ENCODE results near the gene SLC38A3.
"Not testable (repeated sequence)": the region's sequence is repeated elsewhere in the genome, so short reads cannot be mapped to it uniquely, and the experiment has no call there.

SLC38A3 gene

GRCh38 chr3:50210176-50210509 is 5.1 kb downstream of the SLC38A3 start:
- DNase-seq (ENCODE audit: low read depth in 1 of 2, low spot score in 1 of 2) = no peak

DNA sequence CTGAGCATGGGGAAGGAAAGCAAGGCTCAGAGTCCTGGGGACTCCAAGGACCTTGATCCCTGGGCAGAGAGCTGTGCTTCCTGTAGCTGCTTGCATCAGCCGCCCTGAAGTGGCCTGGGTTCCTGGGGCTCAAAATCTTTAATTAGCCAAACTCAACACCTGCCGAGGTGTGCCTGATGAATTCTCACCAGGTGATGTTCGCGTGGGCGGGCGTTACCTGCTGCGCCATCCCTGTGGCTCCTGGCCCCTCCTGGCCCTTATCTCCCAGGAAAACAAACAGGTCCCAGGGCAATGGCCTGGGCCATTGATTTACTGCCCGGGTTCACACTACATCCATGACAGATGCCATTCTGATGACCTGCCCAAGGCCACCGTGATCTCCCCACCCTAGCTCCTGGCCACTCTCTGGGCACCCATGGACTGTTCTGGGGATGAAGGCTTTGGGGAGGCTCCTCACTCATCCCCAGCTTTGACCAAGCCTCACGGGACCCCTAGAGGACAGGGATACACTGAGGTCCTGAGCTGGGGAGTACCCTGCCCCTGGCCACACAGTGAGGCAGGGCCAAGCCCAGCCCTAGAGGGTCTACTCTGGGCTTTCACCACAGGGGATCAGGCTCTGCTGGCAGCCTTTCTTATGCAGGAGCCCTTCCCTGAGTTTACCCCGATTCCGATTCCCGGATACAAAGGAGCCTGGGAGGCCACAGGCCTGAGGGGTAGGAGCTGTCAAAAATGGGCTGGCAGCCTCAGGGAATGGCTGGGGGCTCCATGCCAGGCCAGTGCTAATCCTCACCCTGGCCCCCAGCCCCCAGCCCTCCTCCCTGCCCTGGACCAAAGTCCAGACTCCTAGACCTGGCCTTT is 5.7 kb downstream of the SLC38A3 start:
- DNase-seq (ENCODE audit: low read depth in 1 of 2, low spot score in 1 of 2) = no peak

GRCh38 chr3:50211368-50211717 is 6.3 kb downstream of the SLC38A3 start:
- DNase-seq (ENCODE audit: low read depth in 1 of 2, low spot score in 1 of 2) = not testable (repeated sequence)

DNA sequence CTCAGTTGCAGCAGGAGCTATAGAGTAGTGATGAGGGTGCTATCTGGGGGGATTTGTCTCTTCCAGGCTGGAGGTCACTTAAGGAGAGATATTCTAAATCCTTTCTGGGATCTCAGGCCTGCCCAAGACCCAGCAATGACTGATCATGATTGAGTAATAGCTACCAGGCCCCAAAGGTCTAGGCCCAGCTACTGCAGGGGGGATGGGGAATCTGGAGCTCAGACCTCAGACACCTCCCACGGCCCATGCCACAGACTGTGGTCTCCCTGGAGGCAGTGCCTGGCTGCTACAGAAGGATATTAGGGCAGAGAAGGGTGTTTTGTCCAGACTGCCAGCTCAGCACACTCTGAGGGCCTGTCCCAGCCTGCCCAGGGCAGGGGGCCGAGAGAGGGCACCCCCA is 6.9 kb downstream of the SLC38A3 start:
- no peak for DNase-seq (ENCODE audit: low read depth in 1 of 2, low spot score in 1 of 2)

- DNase-seq (ENCODE audit: low read depth in 1 of 2, low spot score in 1 of 2) = no peak
These were observed 7.4 kb downstream of the SLC38A3 start for GRCh38 chr3:50212502-50212901.

DNA sequence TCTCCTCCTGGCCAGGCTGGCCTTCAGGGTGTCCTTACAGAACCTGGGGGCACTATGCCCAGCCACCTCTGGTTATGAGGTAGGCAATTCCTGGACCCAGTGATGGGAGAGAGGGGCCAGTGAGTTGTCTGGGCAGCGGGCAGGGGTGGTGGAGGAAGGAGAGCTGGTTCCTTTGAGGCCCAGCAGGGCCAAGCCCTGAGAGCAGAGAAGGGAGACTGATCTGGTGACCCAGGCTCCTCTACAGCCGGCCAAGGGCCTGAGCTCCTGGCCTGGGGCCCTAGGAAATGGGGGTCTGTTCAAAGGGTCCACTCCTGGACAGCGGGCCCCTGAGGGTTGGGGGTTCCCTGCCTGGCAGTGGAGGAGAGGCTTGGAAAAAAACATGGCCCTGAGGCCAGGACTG is 7.9 kb downstream of the SLC38A3 start:
- DNase-seq (ENCODE audit: low read depth in 1 of 2, low spot score in 1 of 2) = no peak

DNA sequence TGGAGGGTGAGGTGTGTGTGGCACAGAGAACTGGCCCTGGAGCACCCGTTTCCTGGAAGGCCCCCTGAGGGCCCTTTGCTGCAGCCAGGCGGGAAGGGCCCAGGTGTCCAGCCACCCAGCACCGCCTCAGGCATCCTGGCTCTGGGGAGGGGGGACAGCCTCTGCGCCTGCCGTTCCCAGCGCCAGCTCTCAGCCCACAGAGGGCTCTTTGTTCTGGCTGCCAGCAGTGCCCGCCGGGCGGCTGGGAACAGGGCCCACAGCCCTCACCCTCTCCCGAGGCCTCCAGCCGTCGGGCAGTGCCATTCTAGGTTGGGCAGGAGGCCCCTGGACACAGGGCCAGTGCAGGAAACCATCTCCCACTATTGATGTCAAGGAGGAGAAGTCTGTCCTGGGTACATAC is 8.3 kb downstream of the SLC38A3 start:
- no peak for DNase-seq (ENCODE audit: low read depth in 1 of 2, low spot score in 1 of 2)

GRCh38 chr3:50214824-50215223 is 9.8 kb downstream of the SLC38A3 start:
- DNase-seq (ENCODE audit: low read depth in 1 of 2, low spot score in 1 of 2) = no peak

- DNase-seq (ENCODE audit: low read depth in 1 of 2, low spot score in 1 of 2) = no peak
These were observed 10.5 kb downstream of the SLC38A3 start for GRCh38 chr3:50215529-50215928.

DNA sequence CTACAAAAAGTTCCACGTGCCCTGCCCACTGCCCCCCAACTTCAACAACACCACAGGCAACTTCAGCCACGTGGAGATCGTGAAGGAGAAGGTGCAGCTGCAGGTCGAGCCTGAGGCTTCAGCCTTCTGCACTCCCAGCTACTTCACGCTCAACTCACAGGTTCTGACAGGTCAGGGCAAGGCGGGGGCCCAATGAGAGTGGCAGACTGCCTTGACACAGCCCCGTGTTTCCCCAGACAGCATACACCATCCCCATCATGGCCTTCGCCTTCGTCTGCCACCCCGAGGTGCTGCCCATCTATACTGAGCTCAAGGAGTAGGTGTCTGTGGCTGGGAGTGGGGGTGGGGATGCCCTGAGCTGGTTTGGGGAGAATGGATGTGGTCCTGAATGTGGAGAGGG is 12.6 kb downstream of the SLC38A3 start:
- no peak for DNase-seq (ENCODE audit: low read depth in 1 of 2, low spot score in 1 of 2)

DNA sequence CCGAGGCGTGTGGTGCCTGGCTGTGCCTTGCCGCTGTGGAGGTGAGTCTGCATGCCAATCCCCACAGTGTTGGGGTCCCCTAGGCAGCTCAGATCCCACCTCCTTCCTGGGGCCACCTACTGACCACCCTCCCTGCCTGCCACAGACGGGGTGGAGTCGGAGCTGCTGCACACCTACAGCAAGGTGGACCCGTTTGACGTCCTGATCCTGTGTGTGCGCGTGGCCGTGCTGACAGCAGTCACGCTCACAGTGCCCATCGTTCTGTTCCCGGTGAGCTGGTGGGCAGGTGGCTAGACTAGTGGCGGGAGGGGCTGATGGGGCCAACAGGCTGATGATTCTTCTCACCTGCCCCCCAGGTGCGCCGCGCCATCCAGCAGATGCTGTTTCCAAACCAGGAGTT is 13.4 kb downstream of the SLC38A3 start:
- DNase-seq (ENCODE audit: low read depth in 1 of 2, low spot score in 1 of 2) = no peak

DNA sequence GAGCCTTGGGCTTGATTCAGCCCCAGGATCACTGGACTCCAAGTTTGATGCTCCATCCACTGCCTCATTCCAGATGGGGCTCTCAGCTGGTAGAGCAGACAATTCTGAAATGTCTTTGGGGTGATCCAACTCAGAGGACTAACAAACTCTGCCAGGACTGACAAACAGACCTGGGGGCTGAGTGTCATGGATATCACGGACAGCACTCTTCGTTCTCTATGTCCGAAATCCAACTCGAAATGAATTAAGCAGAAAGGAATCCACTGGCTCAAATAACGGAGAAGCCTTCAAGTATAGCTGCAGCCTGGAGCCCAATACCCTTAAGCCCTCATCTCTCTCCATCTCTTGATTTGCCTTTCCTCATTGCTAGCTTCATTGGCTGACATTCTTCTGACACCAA is 14.2 kb downstream of the SLC38A3 start:
- DNase-seq (ENCODE audit: low read depth in 1 of 2, low spot score in 1 of 2) = no peak

DNA sequence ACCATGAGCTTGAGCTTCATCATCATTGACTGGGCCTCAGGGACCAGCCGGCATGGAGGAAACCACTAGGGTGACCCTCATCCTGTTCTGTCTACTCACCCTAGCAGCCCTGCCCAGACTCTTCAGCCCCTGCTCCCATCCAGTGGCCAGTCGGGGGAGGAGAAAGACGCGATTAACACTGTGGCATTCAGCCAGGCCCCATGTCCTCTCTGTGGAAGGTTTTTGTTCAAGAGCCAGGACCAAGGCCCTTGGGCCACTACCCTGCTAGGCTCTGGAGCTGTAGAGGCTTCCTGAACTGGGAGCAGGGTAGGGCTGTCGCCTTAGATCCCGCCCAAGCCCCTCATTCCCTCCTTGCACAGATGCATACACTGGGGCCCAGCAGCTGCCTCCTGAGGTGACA is 15.0 kb downstream of the SLC38A3 start:
- no peak for DNase-seq (ENCODE audit: low read depth in 1 of 2, low spot score in 1 of 2)

- no peak for DNase-seq (ENCODE audit: low read depth in 1 of 2, low spot score in 1 of 2)
These were observed 16.0 kb downstream of the SLC38A3 start for GRCh38 chr3:50221051-50221410.

DNA sequence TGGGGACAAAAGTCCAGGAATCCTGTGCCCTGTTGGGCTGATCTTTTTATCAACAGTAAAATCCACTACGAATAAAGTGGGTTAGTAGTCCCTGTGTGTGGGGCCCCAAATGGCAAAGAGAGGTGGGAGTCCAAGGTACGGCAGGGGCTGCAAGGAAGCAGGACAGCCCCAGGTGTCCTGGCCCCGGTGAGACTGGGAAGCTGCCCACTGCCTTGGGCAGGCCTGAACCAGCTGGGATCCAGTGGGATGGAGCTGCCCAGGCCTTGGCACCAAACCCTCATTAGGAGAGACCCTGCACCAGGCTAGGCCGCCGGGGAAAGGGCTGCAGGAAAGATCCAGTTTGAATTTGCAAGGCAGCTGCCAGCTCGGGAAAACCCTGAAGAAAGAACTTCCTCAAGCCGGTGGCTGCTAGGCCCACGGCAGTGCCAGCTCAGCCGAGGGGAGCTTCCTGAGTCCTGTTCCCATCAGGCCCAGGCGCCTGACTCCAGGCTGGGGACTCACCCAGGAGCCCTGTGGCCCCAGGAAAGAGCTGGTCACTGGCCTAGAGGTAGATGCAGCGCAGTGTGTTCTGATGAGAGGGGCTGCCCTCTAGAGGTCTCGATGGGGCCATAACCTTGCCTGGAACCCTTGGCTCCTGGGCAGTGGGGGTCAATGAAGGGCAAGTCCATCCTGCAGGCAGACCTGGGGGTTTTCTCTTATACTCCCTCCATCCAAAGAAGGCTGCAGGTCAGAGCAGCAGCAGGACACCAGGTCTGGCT is 16.5 kb downstream of the SLC38A3 start:
- no peak for DNase-seq (ENCODE audit: low read depth in 1 of 2, low spot score in 1 of 2)

GRCh38 chr3:50222169-50222528 is 17.1 kb downstream of the SLC38A3 start:
- DNase-seq (ENCODE audit: low read depth in 1 of 2, low spot score in 1 of 2) = no peak

GRCh38 chr3:50224639-50225038 is 19.6 kb downstream of the SLC38A3 start:
- no peak for DNase-seq (ENCODE audit: low read depth in 1 of 2, low spot score in 1 of 2)

- no peak for DNase-seq (ENCODE audit: low read depth in 1 of 2, low spot score in 1 of 2)
These were observed 21.9 kb downstream of the SLC38A3 start for GRCh38 chr3:50226888-50227389.

GRCh38 chr3:50227390-50228183 is 22.5 kb downstream of the SLC38A3 start:
- peak; percentile 86 to 88 for DNase-seq (ENCODE audit: low read depth in 1 of 2, low spot score in 1 of 2)

GRCh38 chr3:50228184-50228763 is 23.2 kb downstream of the SLC38A3 start:
- not testable (repeated sequence) for DNase-seq (ENCODE audit: low read depth in 1 of 2, low spot score in 1 of 2)

DNA sequence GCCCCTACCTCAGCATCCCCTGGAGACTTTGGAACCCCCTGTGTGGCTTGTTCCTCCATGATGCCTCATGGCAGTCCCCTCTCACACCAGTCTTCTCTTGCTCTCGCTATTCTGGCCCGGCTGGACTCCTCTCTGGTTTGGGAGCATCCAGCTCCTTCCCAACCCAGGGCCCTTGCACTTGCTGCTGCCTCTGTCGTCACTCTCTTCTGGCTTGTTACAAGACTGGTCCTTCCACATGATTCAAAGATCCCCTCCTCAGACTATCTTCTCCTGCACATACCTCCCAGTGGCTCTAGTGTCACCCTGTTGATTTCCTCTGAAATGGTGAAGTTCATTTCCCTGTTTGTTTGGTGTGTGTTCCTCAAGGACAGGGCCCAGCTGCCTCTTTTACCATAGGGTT is 24.4 kb downstream of the SLC38A3 start:
- no peak for DNase-seq (ENCODE audit: low read depth in 1 of 2, low spot score in 1 of 2)

Data from stimulated activated CD4-positive, alpha-beta T cell treated with anti-CD3 and anti-CD28 coated beads, Interleukin-15, amount 100 ng/mL, for 1 hour (primary cell).